LNCAP (cell line): ENCODE measurements around the gene FLACC1.

ENCODE experiments used
- CTCF ChIP-seq: fragments of 450-650 bp; IDR thresholded peaks from 2 replicates; pipeline ENCODE4 v1.5.1; 2017; ENCODE audit warnings: mild to moderate bottlenecking

FLACC1 gene

DNA sequence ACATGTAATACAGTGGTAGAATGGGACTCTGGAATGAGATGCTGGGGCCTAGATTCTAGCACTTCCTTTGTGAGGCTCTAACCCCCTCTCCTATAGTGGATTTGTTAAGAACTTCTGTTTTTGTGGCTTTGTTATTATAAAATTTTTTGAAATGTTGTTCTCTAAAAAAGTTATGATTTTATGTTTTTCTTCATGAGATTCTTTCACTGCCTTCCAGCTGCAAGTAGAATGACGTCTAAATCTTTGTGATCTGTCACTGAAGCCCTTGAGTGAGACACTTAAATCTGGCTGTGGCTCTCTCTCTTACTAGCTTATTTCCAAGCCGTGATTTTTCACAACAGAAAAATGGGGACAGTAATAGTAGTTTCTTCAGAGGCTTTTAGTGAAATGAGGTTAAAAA, 95.2 kb downstream of the FLACC1 start:
- TF ChIP-seq CTCF, result no peak

- TF ChIP-seq CTCF, result no peak
These were observed 95.7 kb downstream of the FLACC1 start for GRCh38 chr2:201261471-201261870.

DNA sequence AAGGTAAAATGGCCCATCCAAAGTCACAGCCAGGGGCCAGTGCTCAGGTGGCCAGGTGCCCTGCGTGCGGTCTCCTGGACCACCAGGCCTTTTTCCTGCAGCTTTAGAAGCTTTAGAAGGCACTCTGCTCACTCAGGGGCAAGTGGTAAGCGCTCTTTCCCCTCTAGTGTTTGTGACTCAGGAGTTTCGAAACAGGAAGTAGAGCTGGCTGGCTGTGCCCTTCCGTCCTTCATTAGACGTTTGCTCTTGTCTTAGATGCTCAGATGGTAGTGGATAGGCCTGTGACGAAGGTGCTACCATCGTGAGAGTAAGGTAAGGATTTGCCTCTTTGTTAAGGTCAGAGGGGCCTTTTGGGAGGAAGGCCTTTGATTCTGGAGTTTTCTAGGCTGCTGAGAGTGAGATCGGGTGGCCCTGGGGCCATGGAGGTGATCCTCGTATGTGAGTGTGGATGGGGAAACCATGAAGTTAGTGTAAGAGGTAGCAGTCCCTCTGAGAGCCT, 96.8 kb downstream of the FLACC1 start, which contains the start of gene CASP8:
Gene CASP8, plus strand, starts transcription at position 235 of the 499 bp plus-strand sequence. CDS start 5,951 bp downstream, outside the sequence.
- no peak for TF ChIP-seq CTCF

DNA sequence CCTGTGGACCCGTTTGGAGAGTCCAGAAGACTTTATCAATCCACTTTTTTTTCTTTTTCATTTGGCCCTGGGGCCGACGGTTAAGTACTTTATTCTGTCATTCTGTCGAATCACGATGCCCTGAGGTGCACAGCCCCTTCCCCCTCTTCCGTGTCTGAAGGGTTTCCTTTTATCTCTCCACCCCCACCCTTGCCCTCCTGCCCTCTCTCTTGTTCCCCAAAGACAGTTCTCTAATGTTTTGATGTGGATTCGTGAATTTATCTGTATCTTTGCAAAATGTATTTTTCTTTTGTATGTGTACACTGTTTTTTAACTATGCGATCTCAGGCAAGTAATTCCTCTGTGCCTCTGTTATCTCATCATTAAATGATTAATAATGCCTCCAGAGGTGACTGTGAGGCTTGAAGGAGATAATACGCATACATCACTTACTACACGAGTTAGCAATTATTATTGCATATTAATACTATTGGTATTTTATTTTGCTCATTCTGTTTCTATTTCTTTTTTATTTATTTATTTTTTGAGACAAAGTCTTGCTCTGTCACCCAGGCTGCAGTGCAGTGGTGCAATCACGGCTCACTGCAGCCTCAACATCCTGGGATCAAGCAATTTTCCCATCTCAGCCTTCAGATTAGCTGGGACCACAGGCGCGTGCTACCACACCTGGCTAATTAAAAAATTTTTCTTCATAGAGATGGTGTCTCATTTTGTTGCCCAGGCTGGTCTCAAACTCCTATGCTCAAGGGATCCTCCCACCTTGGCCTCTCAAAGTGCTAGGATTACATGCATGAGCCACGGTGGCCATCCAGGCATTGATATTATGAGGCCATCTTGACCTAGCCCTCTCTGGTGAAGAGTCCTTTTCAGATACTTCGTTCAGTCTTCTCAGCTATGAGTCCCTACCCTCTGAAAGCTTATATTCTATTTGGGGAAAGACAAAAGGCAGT, 98.2 kb downstream of the FLACC1 start:
- no peak for TF ChIP-seq CTCF

DNA sequence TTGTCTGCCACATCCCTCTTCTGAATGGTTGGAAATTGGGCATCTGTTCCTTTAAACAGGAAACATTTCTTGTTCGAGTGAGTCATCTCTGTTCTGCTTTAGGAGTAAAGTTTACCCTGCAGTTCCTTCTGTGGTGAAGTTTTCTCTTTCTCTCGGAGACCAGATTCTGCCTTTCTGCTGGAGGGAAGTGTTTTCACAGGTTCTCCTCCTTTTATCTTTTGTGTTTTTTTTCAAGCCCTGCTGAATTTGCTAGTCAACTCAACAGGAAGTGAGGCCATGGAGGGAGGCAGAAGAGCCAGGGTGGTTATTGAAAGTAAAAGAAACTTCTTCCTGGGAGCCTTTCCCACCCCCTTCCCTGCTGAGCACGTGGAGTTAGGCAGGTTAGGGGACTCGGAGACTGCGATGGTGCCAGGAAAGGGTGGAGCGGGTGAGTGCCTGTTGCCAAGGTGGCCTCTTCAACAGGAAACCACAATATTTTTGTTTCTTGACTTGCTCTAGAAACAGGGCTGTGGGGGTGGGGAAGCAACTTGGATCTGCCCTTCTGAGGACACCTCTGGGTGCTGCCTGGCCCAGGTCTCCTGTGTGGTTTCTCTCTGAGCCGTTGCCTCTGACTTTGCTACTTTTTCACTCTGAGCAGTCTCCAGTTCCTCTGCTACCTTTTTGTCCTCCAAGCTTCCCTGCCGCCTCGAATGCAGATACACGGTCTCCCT, 99.0 kb downstream of the FLACC1 start:
- TF ChIP-seq CTCF, result no peak

DNA sequence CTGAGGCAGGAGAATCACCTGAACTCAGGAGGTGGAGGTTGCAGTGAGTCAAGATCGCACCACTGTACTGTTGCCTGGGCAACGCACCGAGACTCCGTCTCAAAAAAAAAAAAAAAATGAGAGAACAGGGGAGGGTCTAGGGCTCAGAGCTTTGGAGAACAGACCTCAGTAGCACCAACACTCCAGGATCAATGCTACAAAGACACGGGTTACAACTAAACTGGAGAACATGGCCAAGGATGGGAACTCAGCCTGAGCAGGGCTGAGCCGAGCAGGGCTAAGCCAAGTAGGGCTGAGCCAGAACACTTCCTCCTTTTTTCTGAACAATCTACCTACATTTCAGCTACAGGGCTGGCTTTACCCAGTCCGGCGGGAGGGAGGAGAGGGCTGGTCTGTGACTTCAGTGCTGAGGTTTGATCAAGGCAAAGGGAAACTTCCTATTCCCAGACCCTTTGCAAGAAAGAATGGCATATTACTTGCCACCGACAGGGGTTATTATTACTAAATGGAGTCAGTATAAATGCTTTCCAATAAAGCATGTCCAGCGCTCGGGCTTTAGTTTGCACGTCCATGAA, 99.7 kb downstream of the FLACC1 start:
- no peak for TF ChIP-seq CTCF

DNA sequence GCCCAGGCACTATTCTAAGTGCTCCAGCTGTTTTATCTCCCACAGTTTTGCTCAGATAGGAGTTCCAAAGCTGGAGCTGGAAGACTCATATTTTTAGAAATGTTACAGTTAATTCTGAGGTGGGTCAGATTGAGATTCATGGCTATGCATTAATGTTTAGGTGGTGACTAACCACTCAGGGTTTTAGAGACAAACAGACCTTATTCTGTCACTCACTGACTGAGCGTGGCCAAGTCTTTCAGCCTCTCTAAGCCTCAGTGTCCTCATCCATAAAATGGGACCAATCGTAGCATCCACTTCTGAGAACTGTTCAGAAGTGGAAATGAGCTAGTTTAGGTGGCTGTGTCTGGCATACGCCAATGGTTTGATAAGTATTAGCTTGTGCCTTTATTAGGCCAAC, 101.1 kb downstream of the FLACC1 start:
- TF ChIP-seq CTCF, result no peak
